Measurements from ENCODE around the gene PEBP1.

PEBP1 gene

GRCh38 chr12:118183711-118184110 is 47.8 kb downstream of the PEBP1 start:
- H3K4me3 ChIP-seq (ENCODE audit: low read depth, low read length) = no peak overlapping the region
- no peak for TF ChIP-seq CTCF (IDR thresholded peaks at IDR 0.05; ENCODE audit: low read depth, low read length)

GRCh38 chr12:118185602-118186397 is 49.9 kb downstream of the PEBP1 start:
- TF ChIP-seq CTCF (IDR thresholded peaks at IDR 0.05; ENCODE audit: low read depth, low read length) = no peak
- no peak overlapping the region for H3K4me3 ChIP-seq (ENCODE audit: low read depth, low read length)

GRCh38 chr12:118187751-118188435 is 52.0 kb downstream of the PEBP1 start:
- H3K4me3 ChIP-seq (ENCODE audit: low read depth, low read length) = peak overlapping the region; percentile 21; the same call in 1 of the 2 replicates
- no peak for TF ChIP-seq CTCF (IDR thresholded peaks at IDR 0.05; ENCODE audit: low read depth, low read length)

GRCh38 chr12:118188690-118189371 is 52.9 kb downstream of the PEBP1 start:
- no peak for TF ChIP-seq CTCF (IDR thresholded peaks at IDR 0.05; ENCODE audit: low read depth, low read length)
- H3K4me3 ChIP-seq (ENCODE audit: low read depth, low read length) = peak overlapping the region; percentile 63

- H3K4me3 ChIP-seq (ENCODE audit: low read depth, low read length) = peak overlapping the region; percentile 63
- TF ChIP-seq CTCF (IDR thresholded peaks at IDR 0.05; ENCODE audit: low read depth, low read length) = no peak
These were observed 53.8 kb downstream of the PEBP1 start for GRCh38 chr12:118189741-118190191.

GRCh38 chr12:118190266-118190665 is 54.3 kb downstream of the PEBP1 start:
- peak overlapping the region; percentile 63 for H3K4me3 ChIP-seq (ENCODE audit: low read depth, low read length)
- no peak for TF ChIP-seq CTCF (IDR thresholded peaks at IDR 0.05; ENCODE audit: low read depth, low read length)
